Activated CD4-positive, alpha-beta T cell treated with anti-CD3 and anti-CD28 coated beads, Interleukin-2, Interleukin-6, amounts not matched to agents 100 ng/mL and 50 ng/mL, durations not matched to agents 16 hours and 8 hours (primary cell): Measurements from ENCODE around the gene USP3.

ENCODE experiments used
- DNase-seq: peaks from one replicate; pipeline ENCODE4 v3.0.0-alpha.2; 2020

Gene USP3

DNA sequence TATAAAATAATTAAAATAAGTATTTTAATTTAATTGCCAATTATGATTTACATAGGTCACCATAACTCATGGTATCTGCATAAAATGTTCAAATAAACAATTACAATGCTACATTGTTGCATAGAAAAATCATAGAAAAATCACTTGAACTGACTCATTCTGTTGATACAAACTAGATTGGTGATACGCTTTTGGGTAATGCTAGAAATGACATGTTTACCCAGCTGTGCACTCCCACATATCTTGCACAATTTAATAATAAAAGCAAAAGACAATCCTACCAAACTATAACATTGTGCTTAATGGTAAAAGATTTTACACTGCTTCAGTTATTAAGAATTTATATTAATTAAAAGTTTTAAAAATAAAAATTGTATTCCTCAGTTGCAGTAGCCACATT lies 47.0 kb downstream of the USP3 start:
- no peak for DNase-seq

DNA sequence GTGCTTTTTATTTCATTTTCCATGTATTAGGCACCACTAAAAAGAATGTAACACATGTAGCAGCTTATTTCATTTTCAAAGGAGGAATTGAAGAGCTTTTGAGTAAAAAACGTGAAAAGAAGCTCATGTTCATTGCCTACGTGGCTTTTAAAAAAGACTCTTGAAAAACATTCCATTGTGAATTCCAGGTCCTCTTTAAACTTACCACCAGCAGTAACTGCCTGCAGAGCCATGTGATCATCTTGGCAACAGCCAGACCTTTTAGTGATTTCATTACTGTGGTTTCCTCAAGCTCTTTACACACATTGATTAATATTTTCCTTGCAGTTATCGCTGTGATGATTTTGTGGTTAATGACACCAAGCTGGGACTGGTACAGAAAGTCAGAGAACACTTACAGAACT lies 49.0 kb downstream of the USP3 start:
- peak; percentile 55 for DNase-seq

DNA sequence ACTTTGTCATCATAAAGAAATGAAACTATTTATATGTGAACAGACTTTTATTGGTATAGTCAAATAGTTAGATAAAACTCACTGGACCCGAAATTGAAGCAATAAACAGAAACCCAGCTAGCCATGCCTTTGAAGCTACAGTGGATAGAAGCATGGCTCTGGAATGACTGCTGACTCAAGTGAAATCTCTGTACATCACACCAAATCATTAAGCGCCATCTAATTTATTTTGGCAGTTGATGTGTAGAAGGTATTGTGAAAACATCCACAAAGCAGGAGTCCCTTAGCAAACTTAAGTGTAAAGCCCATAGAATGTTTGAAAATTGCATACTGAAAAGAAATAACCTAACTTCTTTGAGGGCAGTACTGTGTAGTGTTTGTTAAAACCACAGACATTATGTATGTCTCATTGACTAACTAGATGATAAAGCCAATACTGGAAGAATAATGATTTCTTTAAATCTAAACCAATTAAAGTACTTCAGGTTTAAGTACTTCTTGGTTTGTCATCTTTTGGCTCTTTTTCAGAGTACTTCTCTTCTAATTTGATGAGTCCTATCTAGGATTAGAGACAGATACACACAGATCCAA lies 50.0 kb downstream of the USP3 start:
- DNase-seq, result no peak

DNA sequence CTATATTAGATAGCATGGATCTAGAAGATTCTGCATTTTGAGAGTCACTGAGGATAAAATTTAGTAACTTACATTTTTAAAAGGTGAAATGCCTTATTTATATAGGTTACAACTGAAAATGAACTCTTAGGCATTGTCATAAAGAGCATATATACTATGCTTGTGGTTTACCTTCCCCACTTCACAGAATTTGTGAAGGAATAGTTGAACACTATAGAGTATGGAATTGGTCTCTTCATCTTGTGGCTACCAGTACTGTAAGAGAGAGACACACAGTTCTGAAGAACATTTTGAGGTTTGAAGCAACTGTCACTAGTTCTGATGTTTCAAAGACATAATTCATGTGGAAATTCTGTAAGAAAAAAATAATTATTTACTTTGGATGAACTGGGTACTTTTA lies 51.1 kb downstream of the USP3 start:
- no peak for DNase-seq

DNA sequence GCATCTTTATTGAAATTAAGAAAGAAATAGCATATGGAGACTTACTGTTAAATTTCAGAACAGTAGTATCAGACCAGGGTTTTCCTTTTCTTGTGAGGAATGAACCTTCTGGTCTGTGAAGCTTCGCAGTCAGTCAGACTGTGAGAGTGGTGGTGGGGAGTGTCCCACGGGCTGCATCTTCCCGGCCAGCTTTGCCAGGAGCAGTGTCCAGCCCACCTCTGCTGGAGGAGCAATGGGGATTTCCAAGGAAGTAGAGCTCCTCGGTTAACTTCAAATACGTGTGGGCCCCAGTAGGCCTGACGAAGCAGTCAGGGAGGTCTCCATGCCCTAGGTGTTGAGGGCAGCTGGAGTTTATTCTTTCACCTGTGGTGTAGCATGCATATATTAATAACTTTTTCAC lies 51.9 kb downstream of the USP3 start:
- DNase-seq, result no peak

DNA sequence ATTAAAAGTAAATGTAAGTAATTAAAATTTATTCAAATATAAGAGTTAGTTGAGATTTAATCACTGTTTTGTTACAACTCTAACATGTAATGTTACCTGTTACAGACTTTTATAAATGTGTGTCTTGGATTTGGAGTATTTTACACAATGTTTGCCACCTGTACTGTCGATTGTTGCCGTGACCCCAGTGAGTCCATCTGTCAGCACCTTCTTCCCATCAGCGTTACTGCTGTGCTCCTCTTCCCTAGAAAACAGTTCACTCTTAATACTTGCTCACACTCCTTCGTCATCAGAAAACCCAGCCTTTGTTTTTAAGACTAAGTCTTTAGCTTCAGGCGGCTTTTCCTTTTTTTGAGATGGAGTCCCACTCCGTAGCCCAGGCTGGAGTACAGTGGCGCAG lies 52.3 kb downstream of the USP3 start:
- DNase-seq, result no peak

DNA sequence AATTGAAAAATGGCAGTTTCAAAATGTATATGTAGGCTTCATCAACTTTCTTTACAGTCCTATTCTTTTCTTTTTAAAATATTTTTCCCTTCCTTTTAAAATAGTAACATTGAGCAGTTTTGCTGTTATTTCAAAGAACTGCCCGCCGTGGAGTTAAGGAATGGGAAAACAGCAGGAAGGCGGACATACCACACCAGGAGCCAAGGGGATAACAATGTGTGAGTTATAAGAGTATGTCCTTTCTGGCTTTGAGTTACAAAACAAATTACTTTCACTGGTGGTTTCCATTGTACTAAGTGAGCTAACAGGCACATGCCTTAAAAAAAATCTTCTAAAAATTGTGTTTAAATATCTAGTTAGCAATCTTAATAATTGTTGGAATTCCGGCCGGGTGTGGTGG lies 55.4 kb downstream of the USP3 start:
- DNase-seq, result peak; percentile 10

DNA sequence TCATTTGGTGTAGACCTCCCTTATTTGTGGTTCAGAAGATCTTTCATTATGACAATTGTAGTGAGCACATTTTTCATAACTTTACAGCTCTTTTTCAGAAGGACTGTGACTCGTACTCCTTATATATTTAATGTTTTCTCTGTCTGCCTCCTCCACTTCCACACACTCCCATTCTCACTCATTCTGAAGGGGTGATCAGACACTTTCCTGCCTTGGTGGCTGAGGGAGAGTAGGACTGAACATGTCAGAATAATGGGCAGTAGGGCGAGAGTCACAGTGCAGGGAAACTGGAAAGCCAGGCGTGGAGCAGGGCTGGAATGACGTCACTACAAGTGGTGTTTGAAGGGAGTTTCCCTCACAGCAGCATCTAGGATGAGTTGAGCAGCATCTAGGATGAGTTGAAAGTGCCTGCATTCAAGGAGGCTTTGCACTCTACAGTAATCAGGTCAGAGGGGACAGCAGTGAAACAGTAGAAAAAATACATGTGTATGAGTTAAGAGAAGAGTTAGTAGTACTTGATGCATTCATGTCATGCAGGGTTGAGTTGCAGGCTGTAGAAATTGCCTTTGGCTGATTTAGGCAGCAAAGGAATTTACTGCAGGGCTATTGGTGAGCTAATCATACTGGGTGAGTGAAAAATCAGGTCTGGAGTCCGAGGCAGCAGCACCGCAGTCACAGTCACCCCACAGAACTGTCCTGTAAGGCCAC lies 56.5 kb downstream of the USP3 start:
- DNase-seq, result peak; percentile 81

DNA sequence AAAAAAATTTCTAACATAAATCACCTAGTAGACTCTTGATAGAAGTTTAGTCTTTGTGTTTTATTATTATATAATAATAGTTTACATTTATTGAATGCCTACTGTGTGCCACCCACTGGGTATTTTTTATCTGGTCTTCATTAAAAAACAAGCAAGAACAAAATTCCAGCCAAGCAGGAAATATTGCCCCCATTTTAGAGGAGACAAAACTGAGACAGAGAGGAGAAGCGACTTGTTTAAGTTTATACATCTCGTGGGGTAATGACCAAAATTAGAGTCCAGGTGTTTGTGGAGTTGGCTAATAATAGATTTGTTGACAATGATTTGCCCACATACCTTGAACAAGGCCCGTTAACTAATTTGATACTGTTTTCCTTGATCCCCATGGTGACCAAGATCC lies 59.7 kb downstream of the USP3 start:
- DNase-seq, result no peak

DNA sequence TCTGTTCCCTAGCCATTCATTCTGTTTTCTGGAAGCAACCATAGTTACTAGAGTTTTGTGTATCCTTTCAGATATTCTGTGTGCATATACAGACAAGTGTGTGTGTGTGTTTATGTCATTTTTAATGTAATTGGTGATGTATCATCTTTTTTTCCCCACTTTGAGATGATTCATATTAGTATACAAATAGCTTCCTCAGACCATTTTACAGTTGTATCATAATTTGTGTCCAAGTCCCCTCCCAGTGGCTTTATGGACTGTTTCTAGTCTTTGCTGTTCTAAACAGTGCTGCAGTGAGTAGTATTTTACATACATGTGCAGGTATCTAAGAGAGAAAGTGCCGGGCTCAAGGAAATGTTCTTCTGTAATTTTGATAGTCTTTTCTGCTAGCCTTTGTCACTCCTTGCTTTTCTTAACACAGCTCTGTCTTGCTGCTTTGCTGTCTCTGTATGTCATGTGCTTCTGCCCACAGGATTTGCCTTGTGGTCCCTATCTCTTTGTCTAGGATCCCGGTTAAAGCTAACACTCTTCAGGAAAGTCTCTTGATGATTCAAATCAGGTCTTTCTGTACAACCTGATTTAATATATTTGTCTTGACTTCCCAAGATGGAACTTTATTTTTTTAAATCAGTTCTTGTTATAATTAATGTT lies 61.3 kb downstream of the USP3 start:
- no peak for DNase-seq

DNA sequence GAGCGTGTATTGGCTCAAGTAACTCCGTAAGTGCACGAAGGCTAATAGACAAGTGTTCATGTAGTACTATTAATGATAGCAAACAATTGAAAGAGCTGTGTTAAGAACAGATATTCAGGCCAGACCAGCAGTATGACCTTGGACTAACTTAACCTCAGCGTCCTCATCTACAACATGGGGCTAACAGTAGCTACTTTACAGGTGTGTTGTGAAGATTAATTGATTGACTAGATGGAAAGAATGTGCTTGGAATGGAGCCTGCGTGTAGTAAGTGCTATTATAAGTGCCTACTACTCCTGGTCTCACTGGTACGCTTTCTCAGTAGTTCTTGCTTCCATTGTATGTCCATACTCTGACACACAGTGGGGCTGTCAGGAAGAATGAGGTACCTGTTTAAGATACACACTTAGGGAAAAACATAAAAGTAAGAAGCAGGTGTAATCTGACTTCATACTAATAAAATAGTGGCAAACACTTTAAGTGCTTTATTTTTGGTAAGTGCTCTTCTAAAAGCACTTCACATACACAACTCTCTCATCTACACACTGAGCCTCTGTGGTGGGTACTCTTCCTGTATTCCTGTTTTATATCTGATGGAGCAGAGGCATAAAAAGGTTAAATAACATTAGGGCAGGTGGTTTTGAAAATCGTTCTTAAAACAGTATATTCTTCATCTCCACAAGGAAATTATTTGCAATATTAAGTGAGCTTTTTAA lies 68.5 kb downstream of the USP3 start:
- no peak for DNase-seq

DNA sequence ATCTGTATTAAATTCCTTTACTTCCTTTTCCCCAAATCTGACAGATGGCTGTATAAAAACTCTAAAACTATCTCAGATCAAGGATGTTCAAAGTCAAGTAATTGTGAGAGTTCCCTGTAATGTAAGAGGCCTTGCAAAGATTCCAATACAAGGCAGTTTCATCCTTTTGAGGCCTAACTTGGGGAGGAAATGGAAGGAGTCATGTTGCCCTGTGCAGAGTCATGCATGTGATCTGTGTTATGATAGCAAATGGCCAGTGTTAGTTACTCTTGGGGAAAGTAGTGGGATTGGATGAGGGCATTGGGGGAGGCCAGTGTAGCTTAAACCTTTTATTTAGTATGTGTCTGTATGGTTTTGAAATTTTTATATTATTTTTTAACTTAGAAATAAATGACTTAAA lies 69.1 kb downstream of the USP3 start:
- DNase-seq, result no peak

DNA sequence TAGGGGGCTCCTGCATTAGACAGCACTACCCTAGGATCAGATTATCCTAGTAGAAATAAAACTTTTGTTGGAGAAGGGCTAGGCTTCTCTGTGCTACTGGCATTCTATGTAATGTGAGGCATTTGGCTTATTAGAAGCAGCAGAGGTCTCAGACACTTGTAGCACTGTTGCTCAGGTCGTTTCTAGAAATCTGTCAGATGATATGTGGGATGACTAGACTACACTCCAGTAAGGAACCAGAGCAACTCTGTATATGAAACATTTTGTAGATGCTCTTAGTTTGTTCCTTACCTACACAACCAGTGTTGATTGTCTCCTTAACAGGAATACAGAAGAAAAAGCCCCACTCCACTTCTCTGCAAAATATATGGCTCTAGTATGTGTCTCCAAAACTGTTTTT lies 70.9 kb downstream of the USP3 start:
- peak; percentile 56 for DNase-seq

DNA sequence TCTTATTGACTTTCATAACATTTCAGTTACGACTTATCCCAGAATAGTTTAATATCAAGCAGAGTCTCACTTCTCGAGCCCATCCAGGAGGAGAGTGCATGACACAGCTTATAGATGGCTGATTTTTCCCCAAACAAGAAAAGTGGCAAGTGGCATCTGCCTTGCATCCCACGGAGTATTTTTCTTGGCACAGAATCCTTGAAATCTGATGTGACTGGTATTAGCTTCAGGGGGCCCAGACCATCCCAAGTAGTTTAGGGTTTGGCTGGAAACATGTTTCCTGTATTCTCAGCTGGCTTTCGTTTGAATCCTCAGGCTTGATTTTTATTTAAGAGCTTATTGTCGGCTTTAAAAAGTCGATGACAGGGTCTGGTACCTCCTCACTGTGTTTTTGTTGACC lies 72.0 kb downstream of the USP3 start:
- DNase-seq, result no peak

DNA sequence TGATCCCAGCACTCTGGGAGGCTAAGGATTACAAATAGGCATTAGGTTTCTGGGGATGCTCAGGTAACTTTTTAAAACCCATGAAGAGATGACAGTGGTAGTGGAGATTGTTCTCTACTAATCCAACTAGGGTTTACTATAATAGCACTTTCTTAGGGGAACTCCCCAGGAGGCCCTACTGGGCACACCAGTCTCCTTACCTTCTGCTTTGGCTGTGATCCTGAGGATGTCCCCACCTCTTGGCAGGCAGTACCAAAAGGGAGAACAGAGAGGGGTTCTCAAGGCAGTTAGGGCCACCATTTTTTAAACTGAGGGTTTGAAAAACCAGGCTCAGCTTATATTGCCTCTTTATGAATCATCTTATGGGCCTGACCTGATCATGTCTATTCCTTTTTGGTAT lies 77.8 kb downstream of the USP3 start:
- DNase-seq, result no peak

DNA sequence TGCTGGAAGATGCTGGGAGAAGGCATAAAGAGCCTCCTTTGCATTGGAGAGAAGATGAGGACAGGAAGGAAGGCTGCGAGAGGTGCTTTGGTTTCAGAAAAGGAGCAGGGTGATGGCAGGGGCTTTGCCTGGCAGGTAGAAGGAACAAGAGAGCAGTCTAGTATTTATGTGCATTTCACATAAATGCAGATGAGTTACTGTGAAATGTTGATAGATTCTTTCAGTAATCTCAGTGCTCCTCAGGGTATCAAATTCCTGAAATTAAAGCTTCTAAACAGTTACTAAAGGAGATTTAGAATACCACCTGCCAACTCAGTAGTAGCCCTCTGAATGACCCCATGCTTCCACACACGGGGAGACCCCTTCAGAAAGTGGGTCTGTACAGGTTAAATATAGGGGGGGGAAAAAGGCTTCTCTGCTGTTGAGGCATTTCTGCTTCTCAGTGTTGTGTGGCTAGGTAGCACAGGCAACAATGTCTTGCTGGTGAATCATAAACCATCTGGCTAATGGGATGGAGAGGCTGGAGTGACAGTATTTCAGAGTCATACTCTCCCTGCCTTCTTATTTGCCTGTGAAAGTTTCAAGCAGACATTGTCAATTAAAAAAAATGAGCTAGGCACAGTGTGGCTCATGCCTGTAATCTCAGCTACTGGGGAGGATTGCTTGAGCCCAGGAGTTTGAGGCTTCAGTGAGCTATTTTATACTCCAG lies 78.5 kb downstream of the USP3 start:
- no peak for DNase-seq

DNA sequence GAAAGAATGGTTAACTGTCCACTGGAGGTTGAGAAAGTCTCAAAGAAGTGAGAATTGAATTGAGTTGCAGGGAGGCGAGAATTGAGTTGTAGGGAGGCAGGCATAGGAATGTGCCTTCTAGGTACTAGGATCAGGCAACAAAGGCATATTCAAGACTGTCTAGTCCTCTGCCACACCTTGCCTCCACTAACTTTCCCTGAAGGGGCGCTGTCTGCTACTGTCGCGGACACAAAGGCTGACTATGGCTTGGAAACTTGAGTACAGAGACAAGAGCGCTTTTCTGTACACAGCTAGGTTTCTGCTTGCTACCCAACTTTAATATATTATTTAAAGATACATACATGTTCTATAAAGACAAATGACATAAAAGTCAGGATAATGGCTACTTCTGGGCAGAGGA lies 82.4 kb downstream of the USP3 start:
- DNase-seq, result no peak

DNA sequence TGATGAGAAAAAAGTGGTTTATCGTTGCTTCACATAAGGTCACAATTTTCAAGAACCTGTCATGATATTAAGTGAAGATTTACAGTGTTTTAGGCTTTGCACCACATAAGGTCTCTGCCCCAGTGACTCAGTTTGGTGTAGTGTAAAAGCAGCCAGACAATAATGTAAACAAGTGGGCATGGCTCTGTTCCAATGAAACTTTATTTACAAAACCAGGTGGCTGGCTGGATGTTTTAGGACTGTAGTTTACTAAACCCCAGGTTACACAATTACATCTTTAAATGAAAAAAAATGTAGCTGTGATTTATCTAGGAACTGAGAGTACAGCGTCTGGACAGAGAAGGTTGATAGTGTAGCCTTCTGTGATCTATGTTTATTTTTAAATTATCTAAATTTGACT lies 83.1 kb downstream of the USP3 start:
- DNase-seq, result no peak

DNA sequence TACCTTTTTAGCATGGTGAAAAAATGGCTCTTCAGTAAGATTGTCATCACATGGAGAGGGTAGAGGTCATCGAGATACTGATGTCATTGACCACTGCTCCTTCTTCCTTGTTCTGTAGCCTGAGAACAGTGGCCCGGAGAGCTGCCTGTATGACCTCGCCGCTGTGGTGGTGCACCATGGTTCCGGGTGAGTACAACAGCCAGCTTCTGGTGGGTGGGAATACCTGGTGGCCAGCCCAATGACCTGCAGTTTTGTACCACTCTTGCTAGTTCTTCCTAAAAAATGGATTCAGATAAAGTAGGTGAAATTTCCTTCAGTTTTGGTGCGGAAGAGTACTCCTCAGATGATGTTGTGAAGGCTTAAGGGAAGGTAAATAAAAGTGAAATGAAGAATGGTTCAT lies 84.4 kb downstream of the USP3 start:
- no peak for DNase-seq

DNA sequence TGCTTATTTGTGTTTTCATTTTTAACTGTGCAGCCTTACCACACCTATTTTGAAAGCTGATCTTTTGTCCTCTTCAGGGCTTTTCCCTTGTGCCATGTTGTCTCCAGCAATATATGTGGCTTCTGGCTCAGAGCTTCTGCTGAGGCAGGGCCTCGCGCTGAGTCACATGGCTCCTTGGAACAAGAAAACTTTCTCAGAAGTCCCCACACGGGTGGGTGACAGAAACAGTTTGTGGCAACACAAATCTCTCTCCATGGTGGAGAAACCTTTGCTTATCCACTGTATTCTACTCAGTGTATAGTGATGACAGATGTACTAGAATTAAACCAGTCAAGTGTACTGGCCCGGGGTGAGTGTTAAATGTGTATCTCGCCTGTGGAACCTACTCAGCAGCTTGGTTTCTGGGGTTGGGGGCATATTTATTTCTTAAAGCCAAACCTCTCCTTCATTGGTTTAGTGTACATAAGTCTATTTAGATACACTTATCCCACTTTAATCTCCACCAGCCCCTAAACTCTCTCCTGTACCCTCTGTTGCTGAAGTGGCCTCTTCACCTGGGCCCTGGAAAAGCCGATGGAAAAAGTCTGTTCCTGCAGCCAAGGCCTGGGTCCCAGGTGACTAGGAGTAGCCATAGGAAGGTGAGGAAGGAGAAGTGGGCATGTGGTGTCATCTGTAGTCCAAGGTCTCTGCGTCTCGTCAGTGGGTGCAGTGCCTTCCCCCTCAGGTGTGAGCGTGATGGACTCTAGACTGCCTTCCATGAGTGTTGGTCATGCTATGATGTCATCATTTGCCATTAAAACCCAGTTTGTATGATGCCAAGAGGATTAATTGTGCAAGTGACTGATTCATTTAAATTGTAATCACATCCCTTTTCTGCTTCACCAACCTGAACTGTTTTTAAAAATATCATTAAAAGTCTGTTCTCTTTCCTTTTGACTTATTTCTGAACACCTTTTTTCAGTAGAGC lies 89.6 kb downstream of the USP3 start:
- peak; percentile 58 for DNase-seq

DNA sequence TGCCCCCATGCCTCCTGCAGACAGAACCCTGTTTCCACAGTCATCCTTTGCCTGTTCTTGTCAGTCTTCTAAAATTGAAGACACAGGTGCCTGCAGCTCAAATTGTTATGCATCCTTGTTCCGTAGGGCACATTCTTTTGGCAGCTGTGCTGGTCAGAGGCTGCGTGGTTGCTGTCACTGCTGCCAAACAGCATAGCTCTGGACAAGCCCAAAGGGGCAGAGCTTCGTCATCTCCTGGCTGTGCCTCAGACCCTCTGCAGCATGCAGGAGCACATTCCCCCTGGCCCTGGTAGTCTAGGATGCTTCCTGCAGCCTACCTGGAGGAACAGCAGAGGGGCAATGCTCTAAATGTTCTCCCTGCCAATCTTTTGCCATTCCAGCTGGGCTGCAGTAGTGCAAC lies 90.7 kb downstream of the USP3 start:
- DNase-seq, result no peak

DNA sequence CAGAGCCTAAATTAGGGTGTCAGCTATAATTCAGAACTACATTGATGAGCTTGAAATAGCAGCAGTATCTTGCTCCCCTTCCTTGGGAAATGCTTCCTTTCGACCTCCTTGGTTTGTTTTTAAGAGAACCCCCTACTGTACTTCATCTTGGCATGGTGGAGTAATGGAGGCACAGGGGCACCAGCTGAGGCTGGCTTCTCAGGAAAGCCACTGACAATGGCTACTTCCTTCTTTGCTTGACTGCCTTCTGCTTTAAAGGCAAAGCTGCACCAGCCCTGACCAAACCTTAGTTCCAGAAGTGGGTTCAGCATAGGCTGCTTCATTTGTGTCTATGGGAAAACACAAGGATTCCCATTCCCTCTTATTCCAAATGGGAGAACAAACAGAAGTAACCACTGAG lies 91.3 kb downstream of the USP3 start:
- no peak for DNase-seq
